Loucy (cell line): Measurements from ENCODE around the gene ACVR1B.

Source experiments
- H2AFZ ChIP-seq: fragments of 200-600 bp; sonication (generic); 2 replicates; pipeline ENCODE4 v1.6.0; 2016; ENCODE audit warnings: antibody characterized with exemption, mild to moderate bottlenecking, low read length, moderate library complexity
- H3F3A ChIP-seq: fragments of 200-600 bp; 2 replicates; pipeline ENCODE4 v1.6.0; 2016; ENCODE audit warnings: antibody characterized with exemption, low read depth, mild to moderate bottlenecking
- H3K27me3 ChIP-seq: fragments of 200-600 bp; sonication (generic); 2 replicates; pipeline ENCODE4 v1.6.1; 2014; ENCODE audit warnings: low read length, mild to moderate bottlenecking; ENCODE audit not compliant: insufficient read depth, poor library complexity, severe bottlenecking
- H3K36me3 ChIP-seq: fragments of 200-600 bp; sonication (generic); 2 replicates; pipeline ENCODE4 v1.6.1; 2016; ENCODE audit warnings: low read length; ENCODE audit not compliant: insufficient read depth
- H3K4me1 ChIP-seq: fragments of 200-600 bp; sonication (generic); 2 replicates; pipeline ENCODE4 v1.5.1; 2014; ENCODE audit warnings: low read length, mild to moderate bottlenecking; ENCODE audit not compliant: insufficient read depth, poor library complexity, severe bottlenecking
- H3K4me2 ChIP-seq: fragments of 200-600 bp; sonication (generic); 2 replicates; pipeline ENCODE4 v1.6.0; 2014; ENCODE audit warnings: antibody characterized with exemption, low read length, low read depth, mild to moderate bottlenecking; ENCODE audit not compliant: poor library complexity, severe bottlenecking
- H3K4me3 ChIP-seq: fragments of 200-600 bp; sonication (generic); 2 replicates; pipeline ENCODE4 v1.5.1; 2014; ENCODE audit warnings: low read length, mild to moderate bottlenecking, mixed read lengths; ENCODE audit not compliant: poor library complexity, severe bottlenecking
- H3K79me2 ChIP-seq: fragments of 200-600 bp; sonication (generic); 2 replicates; pipeline ENCODE4 v1.6.1; 2014; ENCODE audit warnings: low read length; ENCODE audit not compliant: insufficient read depth
- H3K9ac ChIP-seq: fragments of 200-600 bp; sonication (generic); 2 replicates; pipeline ENCODE4 v1.6.0; 2014; ENCODE audit warnings: mild to moderate bottlenecking, low read depth, low read length, moderate library complexity; ENCODE audit not compliant: poor library complexity, severe bottlenecking
- H3K9me2 ChIP-seq: fragments of 200-600 bp; sonication (generic); replicated peaks from 2 replicates; pipeline ENCODE4 v1.6.1; 2016; ENCODE audit warnings: low read depth, low read length, mixed read lengths
- H3K9me3 ChIP-seq: fragments of 200-600 bp; sonication (generic); 2 replicates; pipeline ENCODE4 v1.6.1; 2014; ENCODE audit warnings: mild to moderate bottlenecking, antibody characterized with exemption, low read length, low read depth; ENCODE audit not compliant: insufficient read depth
- H4K20me1 ChIP-seq: fragments of 200-600 bp; sonication (generic); 2 replicates; pipeline ENCODE4 v1.6.0; 2014; ENCODE audit warnings: antibody characterized with exemption, low read length, mild to moderate bottlenecking; ENCODE audit not compliant: insufficient read depth, poor library complexity, severe bottlenecking
- EZH2phosphoT487 ChIP-seq: fragments of 200-600 bp; IDR thresholded peaks from 2 replicates; pipeline ENCODE4 v1.6.1; 2018; ENCODE audit warnings: antibody characterized with exemption, mild to moderate bottlenecking, moderate library complexity, borderline replicate concordance
- TF ChIP-seq, protein P1 (sequence below): fragments of 200-600 bp; sonication (generic); conservative IDR thresholded peaks from 2 replicates; pipeline ENCODE4 v1.5.1; 2014; ENCODE audit warnings: mild to moderate bottlenecking, antibody characterized with exemption, low read length

Gene ACVR1B

DNA sequence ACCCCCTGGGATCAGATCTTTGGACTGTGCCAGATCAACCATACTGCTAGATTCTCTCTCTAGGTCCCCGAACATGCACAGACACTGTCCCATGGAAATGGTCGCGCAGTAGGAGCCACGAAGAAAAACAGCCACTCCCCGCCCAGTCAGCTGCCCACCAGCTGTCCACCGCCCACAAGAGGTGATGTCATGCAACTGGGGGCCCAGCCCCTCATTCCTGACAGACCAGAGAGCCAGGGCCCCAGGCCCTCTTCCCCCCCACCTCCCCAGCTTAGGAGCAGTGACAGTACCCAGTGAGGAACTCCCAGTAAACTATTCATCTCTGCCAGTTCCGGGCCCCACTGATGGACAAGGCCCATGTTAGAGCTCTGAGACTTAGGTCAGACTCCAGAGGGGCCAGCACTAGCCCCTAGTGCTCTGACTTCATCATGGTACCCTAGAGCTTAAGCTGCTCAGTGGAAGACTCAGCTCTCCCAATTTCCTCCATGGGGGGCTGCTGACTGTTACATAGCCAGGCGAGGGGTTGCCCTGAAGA lies 51.6 kb downstream of the ACVR1B start:
- Histone ChIP-seq H3K4me2 (no peak overlapping the region), H3F3A (no peaks in the 10 kb centered on the region), H3K79me2 (no peaks in the 10 kb centered on the region), H3K4me3 (no peak overlapping the region), H4K20me1 (no peaks in the 10 kb centered on the region), H3K9me3 (no peaks in the 10 kb centered on the region), H3K9me2 (no peaks in the 10 kb centered on the region), H2AFZ (no peak overlapping the region), H3K4me1 (peaks cover 14% of the 10 kb centered on the region), H3K9ac (no peak overlapping the region), H3K27me3 (peaks cover 4% of the 10 kb centered on the region), H3K36me3 (peaks cover 1% of the 10 kb centered on the region; the same call in 1 of the 2 replicates)
- TF ChIP-seq EZH2phosphoT487: no peak
- TF ChIP-seq, protein P1, sequence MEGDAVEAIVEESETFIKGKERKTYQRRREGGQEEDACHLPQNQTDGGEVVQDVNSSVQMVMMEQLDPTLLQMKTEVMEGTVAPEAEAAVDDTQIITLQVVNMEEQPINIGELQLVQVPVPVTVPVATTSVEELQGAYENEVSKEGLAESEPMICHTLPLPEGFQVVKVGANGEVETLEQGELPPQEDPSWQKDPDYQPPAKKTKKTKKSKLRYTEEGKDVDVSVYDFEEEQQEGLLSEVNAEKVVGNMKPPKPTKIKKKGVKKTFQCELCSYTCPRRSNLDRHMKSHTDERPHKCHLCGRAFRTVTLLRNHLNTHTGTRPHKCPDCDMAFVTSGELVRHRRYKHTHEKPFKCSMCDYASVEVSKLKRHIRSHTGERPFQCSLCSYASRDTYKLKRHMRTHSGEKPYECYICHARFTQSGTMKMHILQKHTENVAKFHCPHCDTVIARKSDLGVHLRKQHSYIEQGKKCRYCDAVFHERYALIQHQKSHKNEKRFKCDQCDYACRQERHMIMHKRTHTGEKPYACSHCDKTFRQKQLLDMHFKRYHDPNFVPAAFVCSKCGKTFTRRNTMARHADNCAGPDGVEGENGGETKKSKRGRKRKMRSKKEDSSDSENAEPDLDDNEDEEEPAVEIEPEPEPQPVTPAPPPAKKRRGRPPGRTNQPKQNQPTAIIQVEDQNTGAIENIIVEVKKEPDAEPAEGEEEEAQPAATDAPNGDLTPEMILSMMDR: no peak

DNA sequence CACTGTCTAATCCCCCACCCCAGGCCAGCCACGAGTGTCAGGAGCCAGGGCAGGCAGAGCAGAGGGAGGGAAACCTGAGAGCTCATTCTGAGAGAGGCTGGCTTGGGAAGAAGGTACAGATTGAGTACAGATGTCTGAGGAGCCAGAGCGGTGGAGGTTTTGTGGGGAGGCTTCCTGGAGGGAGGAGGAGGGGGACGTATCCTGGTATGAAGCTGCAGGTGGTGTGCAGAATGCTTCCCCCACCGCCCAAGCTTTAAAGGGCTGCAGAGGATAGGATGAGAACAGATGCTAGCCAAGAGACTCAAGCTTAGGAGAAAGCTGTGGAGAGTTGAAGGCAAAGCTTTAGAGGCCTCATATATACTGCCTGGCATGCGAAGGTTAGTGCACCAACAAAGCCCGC lies 52.1 kb downstream of the ACVR1B start:
- Histone ChIP-seq H3K36me3 (no peaks in the 10 kb centered on the region), H3K9me3 (no peaks in the 10 kb centered on the region), H3K4me3 (no peak overlapping the region), H3K79me2 (no peaks in the 10 kb centered on the region), H3K4me2 (no peak overlapping the region), H3K9me2 (no peaks in the 10 kb centered on the region), H3K27me3 (peaks cover 4% of the 10 kb centered on the region), H2AFZ (no peak overlapping the region), H3K4me1 (peaks cover 19% of the 10 kb centered on the region), H3K9ac (no peak overlapping the region), H4K20me1 (no peaks in the 10 kb centered on the region), H3F3A (no peaks in the 10 kb centered on the region)
- TF ChIP-seq, protein P1: no peak
- no peak for TF ChIP-seq EZH2phosphoT487

DNA sequence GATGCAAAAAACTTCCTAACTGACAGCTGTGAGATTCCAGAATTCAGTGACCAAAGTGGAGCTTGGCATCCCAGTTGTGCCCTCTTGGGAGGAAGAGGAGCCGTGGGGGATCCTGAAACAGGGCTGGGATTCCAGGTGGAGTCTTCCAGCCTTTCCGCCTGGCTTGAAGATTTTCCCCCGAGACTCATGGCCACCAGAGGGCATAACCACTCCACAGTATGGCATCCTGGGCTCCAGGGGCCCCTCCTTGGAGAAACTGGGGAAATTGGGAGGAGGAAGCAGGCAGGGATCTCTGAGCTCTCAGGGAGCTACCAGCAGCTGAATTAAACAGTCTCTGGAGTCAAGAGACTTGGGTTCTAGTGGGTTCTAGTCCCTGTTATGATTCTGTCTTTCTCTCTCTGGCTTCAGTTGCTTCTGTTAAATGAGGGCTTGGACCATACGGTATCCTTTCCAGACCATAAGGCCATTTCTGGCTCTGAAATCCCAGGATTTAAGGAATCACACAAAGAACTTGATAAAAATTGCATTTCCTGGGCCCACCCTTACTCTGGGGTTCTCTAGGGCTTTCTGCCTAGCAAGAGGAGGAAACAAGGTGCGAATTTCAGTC lies 52.6 kb downstream of the ACVR1B start:
- Histone ChIP-seq H3K27me3 (peaks cover 4% of the 10 kb centered on the region), H3K4me2 (no peak overlapping the region), H3F3A (no peaks in the 10 kb centered on the region), H3K4me3 (no peak overlapping the region), H3K9ac (no peak overlapping the region), H3K9me3 (no peaks in the 10 kb centered on the region), H3K79me2 (no peaks in the 10 kb centered on the region), H3K4me1 (peaks cover 19% of the 10 kb centered on the region), H3K36me3 (no peaks in the 10 kb centered on the region), H3K9me2 (no peaks in the 10 kb centered on the region), H4K20me1 (no peaks in the 10 kb centered on the region), H2AFZ (no peak overlapping the region)
- TF ChIP-seq EZH2phosphoT487: no peak
- TF ChIP-seq, protein P1: peak; percentile 81
